PC-3 (cell line): ENCODE data around the gene BTD.

Experiments used
- CTCF ChIP-seq: fragments of 300-600 bp; sonication (generic); conservative IDR thresholded peaks from 2 replicates; pipeline ENCODE4 v1.5.1; 2017; ENCODE audit warnings: antibody characterized with exemption, low read depth, mild to moderate bottlenecking, low read length
- EZH2phosphoT487 ChIP-seq: fragments of 300-600 bp; sonication (generic); IDR thresholded peaks from 2 replicates; pipeline ENCODE4 v1.6.1; 2018; ENCODE audit warnings: mild to moderate bottlenecking, antibody characterized with exemption, low read length, borderline replicate concordance

GRCh38 chr3:15659254-15659975 is 57.9 kb downstream of the BTD start:
- TF ChIP-seq EZH2phosphoT487, result no peak
- no peak for TF ChIP-seq CTCF
